ENCODE measurements around the gene MS4A14.

GRCh38 chr11:60376601-60377000, 19.7 kb upstream of the MS4A14 start:
- TF ChIP-seq CTCF (conservative IDR thresholded peaks at IDR 0.05; ENCODE audit: low read depth, low read length) (no peak), RCOR1 (IDR thresholded peaks at IDR 0.05; ENCODE audit: insufficient replicate concordance, low read length) (no peak), POLR2A (IDR thresholded peaks at IDR 0.05; ENCODE audit: low read depth, low read length) (no peak), MAFK (IDR thresholded peaks at IDR 0.05; ENCODE audit: low read depth, low read length) (no peak), RFX5 (IDR thresholded peaks at IDR 0.05; ENCODE audit: low read depth, low read length) (no peak), NFE2L2 (IDR thresholded peaks at IDR 0.05; ENCODE audit: low read depth, low read length) (no peak), MXI1 (IDR thresholded peaks at IDR 0.05; ENCODE audit: borderline replicate concordance, low read depth, low read length) (no peak), CEBPB (IDR thresholded peaks at IDR 0.05; ENCODE audit: low read depth, low read length) (no peak), SMC3 (IDR thresholded peaks at IDR 0.05; ENCODE audit: low read depth, low read length) (no peak), FOS (IDR thresholded peaks at IDR 0.05; ENCODE audit: low read depth, low read length) (no peak), RAD21 (IDR thresholded peaks at IDR 0.05; ENCODE audit: low read length) (no peak)
- TF ChIP-seq, protein P1, sequence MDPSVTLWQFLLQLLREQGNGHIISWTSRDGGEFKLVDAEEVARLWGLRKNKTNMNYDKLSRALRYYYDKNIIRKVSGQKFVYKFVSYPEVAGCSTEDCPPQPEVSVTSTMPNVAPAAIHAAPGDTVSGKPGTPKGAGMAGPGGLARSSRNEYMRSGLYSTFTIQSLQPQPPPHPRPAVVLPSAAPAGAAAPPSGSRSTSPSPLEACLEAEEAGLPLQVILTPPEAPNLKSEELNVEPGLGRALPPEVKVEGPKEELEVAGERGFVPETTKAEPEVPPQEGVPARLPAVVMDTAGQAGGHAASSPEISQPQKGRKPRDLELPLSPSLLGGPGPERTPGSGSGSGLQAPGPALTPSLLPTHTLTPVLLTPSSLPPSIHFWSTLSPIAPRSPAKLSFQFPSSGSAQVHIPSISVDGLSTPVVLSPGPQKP (IDR thresholded peaks at IDR 0.05; ENCODE audit: borderline replicate concordance, low read depth, low read length) = no peak
- TF ChIP-seq, protein P2, sequence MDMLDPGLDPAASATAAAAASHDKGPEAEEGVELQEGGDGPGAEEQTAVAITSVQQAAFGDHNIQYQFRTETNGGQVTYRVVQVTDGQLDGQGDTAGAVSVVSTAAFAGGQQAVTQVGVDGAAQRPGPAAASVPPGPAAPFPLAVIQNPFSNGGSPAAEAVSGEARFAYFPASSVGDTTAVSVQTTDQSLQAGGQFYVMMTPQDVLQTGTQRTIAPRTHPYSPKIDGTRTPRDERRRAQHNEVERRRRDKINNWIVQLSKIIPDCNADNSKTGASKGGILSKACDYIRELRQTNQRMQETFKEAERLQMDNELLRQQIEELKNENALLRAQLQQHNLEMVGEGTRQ (IDR thresholded peaks at IDR 0.05; ENCODE audit: low read depth, low read length) = no peak

Data from IMR-90 (cell line).